Measurements from ENCODE around the gene SLC39A11.
"Not testable (repeated sequence)": the region's sequence is repeated elsewhere in the genome, so short reads cannot be mapped to it uniquely, and the experiment has no call there.

SLC39A11 gene

DNA sequence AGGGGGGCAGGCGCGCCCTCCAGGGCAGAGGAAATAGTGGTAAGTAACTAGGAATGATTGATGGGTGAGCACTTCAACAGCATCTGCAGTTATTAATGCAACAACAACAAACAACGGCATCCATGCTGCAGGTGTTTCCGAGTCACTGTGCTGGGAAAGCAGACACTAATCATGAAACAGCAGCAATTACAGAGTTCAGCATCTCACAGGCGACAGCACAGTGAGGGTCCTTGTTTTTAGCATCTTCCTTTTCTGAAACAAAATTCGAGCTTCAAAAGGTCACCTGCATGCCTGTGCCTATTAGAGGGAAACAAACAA, 191.9 kb downstream of the SLC39A11 start:
- DNase-seq, result no peak

DNA sequence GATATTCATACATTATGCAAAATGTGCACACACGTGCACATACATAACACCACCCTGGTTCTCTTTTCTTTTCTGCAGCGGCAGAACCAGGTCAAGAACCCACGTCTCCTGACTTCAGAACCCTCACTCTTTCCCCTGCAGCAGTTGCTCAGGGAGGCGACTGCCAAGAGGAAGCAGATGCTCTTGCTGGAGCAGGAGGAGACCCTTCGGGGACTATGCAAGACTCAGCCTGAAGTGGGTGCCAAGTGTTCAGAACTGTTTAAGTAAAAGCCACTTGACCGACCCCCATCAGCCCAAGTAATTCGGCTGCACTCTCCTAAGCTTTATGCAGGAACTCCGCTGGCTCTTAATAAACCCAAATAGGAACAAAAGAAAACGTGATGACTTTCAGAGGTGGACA, 193.8 kb downstream of the SLC39A11 start:
- DNase-seq, result no peak

DNA sequence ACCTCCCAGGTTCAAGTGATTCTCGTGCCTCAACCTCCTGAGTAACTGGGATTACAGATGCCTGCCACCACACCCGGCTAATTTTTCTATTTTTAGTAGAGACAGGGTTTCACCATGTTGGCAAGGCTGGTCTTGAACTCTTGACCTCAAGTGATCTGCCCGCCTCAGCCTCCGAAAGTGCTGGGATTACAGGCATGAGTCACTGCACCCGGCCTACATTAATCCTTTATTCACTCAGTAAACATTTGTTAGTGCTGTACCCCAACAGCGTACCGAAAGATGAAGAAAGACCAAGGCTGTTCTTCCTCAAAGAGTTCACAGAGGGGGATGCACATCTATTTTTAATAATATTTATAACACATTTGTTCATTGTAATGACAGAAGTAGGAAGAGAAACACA, 196.2 kb downstream of the SLC39A11 start:
- DNase-seq, result not testable (repeated sequence)

DNA sequence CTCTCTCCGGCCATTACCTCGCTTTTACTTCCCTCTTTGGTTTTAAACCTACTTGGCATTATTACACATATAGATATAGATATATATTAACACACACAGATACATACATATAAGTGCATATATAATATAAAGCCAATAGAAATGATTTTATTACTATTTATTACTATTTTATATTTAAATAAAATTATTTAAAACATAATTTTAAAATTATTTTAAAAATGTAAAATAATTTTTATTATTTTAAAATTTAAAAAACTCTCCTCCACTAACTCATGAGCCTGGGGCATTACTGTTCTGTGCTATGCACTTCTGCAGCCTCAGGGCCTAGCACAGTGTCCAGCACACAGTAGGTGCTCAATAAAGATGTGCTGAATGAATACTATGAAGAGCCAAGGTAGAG, 200.9 kb downstream of the SLC39A11 start:
- DNase-seq, result no peak

DNA sequence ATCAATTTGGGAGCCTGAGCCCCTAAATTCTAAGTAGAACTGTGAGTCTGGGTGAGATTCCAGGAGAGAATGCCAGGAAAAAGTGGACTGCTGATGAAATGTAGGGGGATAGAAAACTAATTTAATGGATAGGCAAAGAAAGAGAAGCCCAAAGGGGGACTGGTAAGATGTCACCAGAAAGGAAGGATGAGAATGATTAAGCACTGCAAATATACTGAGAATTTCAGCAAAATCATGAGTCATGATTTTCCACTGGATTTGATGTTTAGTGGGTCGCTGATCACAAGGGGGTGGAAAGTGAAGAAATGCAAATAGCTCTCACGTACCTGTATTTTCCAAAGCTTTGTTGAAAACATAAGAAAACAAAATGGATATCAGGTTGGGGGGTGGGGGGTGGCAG, 201.8 kb downstream of the SLC39A11 start:
- no peak for DNase-seq

DNA sequence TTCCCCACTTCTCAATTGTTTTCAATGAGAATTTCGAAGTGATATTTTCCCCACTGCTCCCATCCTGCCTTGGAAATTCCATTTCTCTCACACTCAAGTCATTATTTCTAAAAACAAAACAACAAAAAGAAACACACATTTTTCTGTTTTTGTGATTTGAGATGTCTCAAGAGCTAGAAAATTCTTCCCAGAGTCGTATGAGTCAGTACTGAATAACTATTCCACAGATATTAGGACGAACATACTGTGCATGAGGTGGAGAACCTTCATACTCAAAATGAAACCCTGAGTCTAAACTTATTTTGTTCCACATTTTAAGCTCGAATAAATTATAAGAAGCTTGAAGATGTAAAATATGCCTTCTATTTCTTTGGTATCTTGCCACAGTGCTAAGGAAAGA, 204.6 kb downstream of the SLC39A11 start:
- DNase-seq, result no peak

DNA sequence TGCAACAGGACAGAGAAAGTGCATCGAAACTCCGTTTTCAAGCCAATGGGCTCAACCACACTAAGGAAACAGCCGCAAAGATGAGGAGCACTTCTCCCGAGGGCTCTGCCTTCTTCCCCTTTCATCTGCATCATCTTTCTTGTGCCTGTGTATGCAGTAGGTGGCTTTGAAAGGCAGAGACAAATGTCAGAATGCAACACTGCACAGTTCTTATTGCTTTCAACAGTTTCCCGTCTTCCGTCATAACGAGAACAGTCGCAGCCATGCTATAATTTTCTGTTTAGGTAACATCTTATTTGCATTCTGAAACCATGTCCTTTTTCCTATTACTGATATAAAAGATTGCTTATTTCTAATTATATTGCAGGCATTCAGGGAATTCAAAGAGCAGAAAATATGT, 205.2 kb downstream of the SLC39A11 start:
- no peak for DNase-seq

DNA sequence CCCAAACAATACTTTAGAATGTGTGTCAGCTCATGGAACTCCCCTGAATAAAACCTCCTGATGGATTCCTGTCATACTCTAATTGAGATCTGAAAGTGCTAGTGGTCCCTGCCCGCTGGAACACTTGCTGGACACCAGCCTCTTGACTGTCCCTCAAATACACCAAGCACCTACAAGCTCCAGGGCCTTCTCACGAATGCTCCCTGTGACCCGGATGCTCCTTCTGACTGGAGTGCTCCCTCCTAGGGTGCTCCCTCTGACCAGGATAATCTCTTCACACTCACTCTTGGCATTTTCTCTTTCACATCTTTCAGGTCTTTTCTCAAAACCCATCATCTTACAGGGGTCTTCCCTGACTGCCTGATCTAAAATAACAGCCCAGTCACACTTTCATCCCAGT, 205.9 kb downstream of the SLC39A11 start:
- no peak for DNase-seq

DNA sequence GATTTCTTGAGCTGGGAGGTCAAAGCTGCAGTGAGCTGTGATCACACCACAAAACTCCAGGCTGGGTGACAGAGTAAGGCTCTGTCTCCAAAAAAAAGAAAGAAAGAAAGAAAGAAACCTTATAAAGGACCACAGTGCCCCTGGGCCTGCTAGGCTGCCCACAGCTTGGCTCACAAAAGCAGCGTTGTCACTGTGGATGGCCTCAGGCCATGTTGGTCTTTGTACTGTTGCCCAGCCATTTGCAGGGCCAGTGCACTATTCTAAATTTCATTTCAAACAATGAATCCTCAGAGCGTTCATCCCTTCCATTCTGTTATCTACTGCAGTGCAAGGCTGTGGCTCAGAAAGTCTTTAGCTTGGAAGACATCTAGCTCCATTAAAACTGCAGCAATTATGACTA, 208.4 kb downstream of the SLC39A11 start:
- DNase-seq, result no peak

DNA sequence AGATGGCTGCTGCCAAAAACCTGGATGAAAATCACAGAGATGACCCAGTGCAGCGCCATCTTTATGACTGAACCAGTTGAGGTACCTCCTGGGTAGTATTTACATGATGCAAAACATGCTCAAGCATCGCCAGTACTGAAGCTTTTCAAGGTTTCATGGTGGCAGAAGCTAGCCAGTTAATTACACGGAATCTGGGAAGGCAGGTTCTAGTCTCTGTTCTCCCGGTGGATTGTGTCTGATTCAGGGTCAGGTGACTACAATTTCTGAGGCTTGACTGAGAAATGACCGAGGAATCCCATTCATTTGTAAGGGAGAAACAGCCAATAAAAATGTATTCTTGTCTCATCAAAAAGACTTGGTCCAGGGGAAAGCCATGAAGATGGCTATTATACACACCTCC, 209.1 kb downstream of the SLC39A11 start:
- DNase-seq, result no peak

DNA sequence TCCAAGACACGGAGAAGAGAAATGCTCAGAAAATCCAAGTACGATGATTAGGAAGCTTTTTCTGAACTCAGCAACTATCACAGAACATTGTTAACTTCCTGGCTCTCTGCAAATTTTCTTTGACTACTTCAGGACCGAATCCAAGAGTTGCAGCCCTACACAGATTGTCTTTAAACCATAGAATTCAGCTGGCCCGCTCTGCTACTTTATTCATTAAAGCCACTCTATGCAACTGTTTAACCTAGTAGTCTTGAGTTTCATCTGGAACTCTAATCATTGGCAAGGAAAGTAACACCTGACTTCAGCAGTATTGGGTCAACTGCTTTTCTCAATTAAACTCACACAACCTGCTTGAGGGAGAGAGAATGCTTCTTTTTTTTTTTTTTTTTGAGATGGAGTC, 210.1 kb downstream of the SLC39A11 start:
- DNase-seq, result no peak

DNA sequence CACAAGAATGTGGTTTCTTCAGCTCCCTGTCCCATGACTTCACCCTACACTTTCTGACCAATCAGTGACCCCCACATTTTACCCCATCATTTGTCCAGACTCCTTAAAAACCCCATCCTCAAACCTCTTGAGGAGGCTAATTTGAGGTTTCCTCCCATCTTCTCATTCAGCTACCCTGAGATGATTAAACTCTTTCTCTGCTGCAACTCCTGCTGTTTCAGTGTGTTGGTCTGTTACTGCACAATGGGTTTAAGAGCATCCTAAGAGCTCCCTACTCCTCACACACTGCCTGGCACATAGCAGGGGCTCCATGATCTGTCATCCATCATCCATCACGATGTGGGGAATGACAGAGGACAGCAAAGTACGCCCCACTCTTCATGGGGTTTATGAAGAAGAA, 212.6 kb downstream of the SLC39A11 start:
- no peak for DNase-seq

DNA sequence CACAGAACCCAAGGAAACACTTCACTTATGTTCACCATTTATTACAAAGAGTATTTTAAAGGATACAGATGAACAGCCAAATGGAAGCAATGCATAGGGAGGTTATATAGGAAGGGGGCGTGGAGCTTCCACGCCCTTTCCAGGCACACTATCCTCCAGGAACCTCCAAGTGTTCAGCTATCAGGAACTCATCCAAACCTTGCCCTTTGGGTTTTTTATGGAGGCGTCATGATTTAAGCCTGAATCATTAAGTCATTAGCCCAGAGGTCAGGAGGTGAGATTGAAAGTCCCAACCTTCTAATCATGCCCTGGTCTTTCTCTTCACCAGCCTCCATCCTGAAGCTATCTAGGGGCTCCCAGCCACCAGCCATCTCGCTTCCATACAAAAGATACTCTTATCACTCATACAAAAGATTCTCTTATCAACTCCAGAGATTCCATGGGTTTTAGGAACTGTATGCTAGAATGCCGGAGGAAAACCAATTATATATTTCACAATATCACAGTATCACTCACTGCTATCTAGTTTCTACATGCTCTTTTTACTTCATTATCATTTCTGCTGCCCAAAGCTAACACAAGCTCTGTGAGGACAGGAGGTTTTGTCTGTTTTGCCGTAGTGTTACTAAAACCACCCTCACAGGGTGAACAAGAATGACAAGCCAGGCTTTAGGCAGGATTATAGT, 213.4 kb downstream of the SLC39A11 start:
- DNase-seq, result no peak

DNA sequence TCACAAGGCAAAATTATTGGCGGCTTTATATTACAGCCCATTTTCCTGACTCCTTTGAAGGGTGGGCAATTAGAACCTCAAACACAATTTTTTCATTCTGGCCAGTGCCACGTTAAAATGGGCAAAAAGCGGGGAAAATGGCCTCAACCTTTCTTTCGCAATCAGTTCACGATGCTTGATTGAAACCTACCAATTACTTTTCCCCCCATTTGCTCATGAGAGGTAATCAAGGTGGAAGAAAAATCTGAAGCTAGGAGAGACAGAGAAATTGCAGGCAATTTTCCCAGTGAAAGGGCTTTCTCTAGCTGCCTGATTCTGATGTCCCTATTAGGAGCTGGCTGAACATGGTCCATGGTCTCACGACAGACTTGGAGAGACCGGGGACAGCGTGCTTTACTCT, 215.1 kb downstream of the SLC39A11 start:
- no peak for DNase-seq

DNA sequence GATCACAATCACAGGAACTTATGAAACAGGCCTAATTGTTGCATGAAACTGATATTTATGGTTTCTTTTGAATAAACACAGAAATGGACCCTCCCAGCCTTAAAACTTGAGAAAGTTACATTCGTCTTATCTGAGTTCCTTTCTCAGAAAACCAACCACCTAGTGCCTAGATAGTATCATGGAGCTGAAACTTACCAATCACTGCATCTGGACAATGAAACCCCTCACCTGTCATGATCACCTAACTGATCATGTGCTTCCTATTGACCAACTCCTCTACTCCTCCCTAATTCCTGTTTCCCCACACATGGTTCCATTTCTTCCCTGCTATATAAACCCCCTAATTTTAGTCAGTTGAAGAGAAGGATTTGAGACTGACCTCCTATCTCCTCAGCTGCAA, 216.1 kb downstream of the SLC39A11 start:
- no peak for DNase-seq

DNA sequence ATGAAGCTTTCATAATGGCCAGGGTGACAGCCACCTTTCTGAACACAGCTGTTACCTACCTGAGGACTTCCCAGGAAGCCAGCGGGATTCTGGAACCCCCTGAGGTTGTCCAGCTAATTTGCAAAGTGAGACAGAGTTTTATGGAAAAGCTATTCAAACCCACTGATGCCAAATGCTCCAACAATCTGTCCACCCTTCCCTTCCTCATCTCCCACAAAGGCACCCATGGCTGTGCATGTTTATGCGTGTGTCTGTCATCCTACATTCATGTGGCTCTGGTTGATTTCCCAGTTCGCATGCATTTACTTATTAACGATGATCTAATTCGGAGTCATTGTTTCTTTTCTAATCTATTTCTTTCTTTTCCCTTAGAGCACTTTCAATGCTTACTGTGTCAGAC, 217.1 kb downstream of the SLC39A11 start:
- no peak for DNase-seq

DNA sequence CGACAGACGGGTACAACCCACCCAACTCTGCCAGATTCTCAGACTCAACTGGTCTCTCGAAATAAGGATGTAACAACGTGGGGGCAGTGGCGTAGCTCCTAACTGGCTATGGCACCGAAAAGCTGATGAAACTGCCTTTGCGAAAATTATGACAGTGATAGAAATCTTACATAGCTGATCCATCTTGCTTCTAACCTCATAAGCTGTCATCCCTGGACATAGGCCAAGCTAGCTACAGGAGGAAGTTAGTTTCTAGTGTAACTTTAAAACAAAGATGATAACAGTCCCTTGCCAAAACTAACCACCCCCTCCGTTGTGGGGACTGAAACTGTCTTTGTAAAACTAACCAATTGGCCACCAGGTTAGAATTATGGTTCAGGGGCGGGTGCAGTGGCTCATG, 220.1 kb downstream of the SLC39A11 start:
- no peak for DNase-seq

DNA sequence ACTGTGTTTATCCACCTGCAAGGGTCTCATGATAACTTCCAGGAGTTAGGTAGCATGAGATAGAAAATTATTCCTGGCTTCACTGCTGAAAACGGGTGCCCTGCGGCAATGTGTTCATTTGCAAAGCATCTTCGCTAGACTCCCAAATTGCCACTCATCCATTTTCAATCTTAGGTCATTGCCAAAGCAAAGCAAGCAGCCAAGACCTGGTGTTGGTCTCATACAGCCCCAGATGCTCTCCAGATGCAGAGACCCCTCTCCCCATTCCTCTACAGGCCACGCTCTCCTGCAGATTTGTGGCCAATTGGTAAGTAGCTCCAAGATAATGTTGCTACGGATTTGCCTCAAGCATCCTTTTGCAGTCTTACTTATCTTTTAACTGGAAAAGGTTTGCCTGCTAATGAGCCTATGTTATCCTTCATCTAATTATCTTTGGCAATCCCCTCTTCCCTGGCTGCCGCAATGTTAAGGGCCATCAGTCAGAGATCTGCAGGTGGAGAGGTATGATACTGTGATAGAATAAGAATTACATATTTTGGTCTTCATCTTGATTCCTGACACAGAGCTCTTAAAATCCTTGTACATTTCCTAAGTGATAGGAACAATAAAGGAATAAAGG, 222.0 kb downstream of the SLC39A11 start:
- no peak for DNase-seq

DNA sequence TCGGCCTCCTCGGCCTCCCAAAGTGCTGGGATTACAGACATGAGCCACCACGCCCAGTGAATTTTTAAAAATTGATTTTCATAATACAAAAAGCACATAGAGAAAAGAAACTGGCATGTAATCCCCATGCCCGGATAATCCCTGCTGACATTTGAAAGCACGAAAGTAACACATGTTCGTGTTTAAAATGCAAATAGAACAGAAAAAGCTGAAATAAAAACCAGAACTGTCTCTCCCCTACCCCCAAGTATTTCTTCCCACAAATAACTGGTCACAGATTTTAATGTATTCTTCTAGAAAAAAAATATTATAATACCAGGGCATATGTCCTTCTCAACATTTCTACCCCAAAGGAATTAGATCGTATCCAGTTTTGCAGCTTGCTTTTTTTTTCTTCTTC, 222.9 kb downstream of the SLC39A11 start:
- no peak for DNase-seq

DNA sequence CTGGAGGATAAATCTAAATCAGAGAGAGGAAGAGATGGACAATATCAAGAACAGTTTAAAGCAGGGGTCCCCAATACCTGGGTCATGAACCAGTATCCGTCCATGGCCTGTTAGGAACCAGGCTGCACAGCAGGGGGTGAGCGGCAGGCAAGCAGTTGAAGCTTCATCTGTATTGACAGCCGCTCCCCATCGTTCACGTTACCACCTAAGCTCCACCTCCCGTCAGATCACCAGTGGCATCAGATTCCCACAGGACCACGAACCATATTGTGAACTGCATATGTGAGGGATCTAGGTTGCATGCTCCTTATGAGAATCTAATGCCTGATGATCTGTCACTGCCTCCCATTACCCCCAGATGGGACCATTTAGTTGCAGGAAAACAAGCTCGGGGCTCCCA, 226.5 kb downstream of the SLC39A11 start:
- DNase-seq, result no peak

DNA sequence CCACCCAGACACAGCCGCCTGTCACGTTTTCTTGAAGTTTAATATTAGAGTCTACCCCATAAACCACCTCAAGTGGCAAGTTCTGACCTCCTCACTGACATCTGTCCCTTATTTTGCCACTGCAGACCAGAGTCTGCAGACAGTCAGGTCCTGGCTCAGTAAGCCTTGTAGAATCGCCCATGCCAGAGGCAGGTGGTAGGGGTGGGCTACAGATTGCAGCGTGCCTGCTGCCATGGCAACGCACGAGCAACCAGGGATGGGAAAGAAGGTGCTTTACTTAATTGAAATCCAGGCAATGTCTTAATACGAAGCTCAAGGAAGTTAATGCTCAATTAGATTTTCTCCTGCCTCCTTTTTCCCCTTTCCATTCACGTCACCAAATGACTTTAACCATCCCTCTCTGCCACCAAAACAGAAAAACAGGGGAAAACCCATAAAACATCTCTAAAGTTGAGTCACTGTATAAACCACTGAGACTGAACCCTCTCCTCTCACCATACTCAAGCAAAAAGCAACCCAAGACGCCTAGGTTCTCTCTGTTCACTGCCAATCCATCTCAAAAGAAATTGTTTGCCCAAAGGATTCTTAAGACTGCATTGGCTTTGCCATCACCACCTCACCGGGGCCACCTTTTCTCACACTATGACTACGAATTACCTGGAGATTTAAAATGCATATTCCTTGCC, 228.8 kb downstream of the SLC39A11 start:
- no peak for DNase-seq

DNA sequence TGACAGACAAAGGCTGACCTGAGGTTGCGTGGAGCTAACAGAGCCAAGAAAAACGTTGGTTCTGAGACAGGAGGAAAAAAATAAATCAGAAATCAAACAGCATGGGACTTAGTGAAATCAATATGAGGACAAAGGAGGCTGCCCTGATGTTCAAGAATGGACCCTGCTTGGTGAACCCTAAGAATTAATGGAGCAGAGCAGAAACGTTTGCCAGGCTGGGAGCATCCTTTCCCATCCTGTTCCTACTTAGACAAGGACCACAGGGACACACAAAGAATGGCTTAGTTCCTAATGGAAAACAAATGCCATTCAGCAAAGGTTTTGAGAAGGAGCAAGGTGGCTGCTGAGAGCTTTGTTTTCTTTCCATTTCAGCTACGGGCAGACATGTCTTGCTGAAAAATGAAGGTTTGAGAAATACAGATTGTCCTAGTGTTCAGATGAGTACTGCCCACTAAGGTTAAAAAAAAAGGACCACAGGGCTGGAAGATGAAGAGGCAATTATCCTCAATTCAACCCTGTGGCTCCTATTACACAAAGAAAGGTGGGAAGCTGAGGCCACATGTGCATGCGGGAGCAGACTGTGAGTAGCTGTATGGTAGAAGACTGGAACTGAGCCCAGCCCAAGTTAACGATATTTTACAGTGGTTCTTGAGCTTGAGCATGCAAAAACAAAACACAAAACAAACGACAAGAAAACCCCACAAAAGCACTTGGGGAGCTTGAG, 230.1 kb downstream of the SLC39A11 start:
- DNase-seq, result no peak

DNA sequence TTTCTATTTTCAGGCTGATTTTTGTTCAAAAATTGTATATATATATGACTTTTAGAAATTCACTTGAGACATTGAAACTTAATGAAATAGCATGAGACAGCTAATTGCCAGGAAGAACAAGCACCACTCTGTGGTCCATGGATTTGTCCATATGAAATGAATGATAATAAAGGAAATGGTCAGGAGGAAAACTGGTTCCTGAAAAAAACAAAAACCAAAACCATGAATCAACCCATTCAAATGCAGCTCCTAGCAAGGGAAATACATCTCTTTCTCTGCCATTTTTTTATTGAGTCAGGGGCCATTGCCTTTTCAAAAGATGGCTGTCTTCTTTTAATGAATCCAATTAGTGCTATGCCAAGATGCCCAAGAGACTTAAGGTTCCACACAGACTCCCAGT, 230.7 kb downstream of the SLC39A11 start:
- no peak for DNase-seq

DNA sequence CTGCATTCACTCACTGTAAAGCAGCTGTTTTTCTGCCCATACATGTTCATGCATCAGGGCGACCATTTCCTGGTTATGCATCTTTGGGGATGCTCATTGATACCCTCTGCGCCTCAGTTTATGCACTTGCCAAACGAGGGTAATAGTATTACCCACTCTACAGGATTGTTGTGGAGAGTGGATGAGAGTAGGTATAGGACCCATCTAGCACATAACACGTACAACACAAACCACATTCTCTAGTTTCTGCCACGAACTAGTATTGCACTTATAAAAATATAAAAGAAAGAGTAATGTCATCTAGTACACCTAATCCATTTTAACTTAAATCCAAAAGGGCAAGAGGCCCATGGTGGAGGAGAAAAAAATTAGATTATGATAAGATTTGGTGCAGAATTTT, 231.7 kb downstream of the SLC39A11 start:
- no peak for DNase-seq

Measured in T1000 (cell line).